Stimulated activated CD8-positive, alpha-beta memory T cell treated with anti-CD3 and anti-CD28 coated beads, Interleukin-12 subunit alpha, Interleukin-12 subunit beta, amount 100 ng/mL, for 24 hours (primary cell): ENCODE results near the gene MMD.

Experiments used
- DNase-seq: peaks from one replicate; pipeline ENCODE4 v3.0.0-alpha.2; 2020; ENCODE audit errors: extremely low read depth

The MMD gene

GRCh38 chr17:55348749-55349354, 72.8 kb downstream of the MMD start:
- DNase-seq: no peak

DNA sequence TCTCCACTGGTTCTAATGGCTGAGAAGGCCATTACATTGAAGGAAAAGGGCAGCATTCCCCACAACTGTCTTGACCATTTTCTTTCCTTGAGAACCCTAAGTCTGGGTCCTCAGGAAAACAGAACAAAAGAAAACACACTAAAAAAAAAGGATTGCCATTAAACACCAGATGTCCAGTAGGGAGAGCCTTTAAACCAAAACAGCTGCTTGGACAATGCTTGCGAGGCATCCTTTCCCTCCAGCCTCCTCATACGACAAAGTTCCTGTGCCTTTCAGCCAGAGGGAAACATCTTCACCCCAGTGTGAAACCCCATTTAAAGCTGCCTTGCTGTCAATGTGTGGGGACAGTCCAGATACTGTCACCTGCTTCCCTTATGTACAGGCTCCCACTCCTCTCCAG, 74.3 kb downstream of the MMD start:
- DNase-seq: no peak

GRCh38 chr17:55346658-55347057, 75.0 kb downstream of the MMD start:
- DNase-seq: no peak

DNA sequence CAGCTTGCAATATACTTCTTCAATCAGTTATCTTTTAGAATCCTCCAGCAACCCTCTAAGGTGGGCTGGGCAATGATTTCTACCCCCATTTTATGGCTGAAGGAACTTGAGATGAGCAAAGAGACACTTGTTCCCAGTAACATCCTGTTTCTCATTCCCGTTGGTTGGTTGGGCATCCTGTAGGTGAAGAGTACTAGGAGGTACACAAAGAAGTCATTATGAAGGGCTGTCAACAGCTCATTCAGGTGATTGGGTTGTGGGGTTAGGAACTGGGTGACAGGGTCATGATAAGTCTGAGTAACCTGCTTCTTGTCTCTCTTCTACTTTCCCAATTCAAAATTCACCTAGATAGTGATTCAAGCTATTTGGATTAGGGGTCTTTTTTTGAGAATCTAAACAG, 76.5 kb downstream of the MMD start:
- no peak for DNase-seq

DNA sequence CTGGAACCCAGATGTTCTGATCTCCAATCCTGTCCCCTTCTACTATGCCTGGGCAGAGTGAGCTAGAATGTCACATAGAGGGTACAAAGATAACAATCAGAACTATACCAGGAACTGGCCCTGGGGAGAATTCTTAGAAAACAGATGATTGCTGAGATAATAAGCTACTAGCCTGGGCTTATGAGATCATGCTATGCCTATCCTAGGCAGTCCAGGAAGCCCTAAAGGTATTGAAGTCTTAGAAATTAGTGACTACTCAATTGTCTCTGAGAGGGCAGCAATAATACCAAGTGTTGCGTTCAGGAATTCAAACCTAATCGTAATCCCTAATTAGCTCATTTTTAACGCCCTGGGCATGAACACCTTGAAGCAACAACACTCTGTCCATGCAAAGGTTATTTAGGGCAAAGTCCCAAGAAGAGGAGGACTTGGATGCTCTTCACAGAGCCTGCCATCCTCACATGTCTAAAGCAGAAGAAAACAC, 77.1 kb downstream of the MMD start:
- no peak for DNase-seq

DNA sequence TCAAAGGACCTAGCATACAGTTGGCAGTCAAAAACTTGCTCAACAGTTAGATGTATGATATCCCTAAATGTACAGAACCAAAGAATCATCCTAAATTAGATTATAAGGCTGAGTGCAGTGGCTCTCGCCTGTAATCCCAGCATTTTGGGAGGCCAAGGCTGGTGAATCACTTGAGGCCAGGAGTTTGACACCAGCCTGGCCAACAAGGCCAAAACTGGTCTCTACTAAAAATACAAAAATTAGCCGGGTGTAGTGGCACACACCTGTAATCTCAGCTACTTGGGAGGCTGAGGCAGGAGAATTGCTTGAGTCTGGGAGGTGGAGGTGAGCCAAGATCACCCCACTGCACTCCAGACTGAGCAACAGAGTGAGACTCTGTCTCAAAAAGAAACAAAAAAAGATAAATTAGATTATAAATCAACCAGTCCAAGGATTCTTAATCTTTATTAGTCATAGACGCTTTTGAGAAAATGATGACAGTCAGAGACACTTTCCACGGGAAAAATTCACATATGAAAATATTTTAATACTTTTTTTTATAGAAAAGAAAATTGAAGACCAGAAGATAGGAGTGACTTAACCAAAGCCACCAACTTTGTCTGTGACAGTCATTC, 77.6 kb downstream of the MMD start:
- DNase-seq: no peak

GRCh38 chr17:55342800-55343585, 78.6 kb downstream of the MMD start:
- no peak for DNase-seq
